ENCODE results near the gene PPFIBP2.
"Not testable (repeated sequence)": the region's sequence is repeated elsewhere in the genome, so short reads cannot be mapped to it uniquely, and the experiment has no call there.

Gene PPFIBP2

GRCh38 chr11:7500251-7500650, 13.5 kb upstream of the PPFIBP2 start:
- no peak for FAIRE-seq

- FAIRE-seq = no peak
These were observed 12.5 kb upstream of the PPFIBP2 start for GRCh38 chr11:7501251-7501650.

- no peak for FAIRE-seq
These were observed 11.9 kb upstream of the PPFIBP2 start for GRCh38 chr11:7501894-7502293.

GRCh38 chr11:7506243-7506642, 7.6 kb upstream of the PPFIBP2 start:
- no peak for FAIRE-seq

GRCh38 chr11:7508087-7508486, 5.7 kb upstream of the PPFIBP2 start:
- no peak for FAIRE-seq

GRCh38 chr11:7509966-7510365, 3.8 kb upstream of the PPFIBP2 start:
- no peak for FAIRE-seq

- FAIRE-seq = no peak
These were observed 2.4 kb upstream of the PPFIBP2 start for GRCh38 chr11:7511401-7511800.

- FAIRE-seq = no peak
These were observed 1.1 kb upstream of the PPFIBP2 start for GRCh38 chr11:7512525-7513233.

GRCh38 chr11:7514099-7514591, 346 bp downstream of the PPFIBP2 start:
- FAIRE-seq = no peak

GRCh38 chr11:7515447-7515886, 1.7 kb downstream of the PPFIBP2 start:
- FAIRE-seq = no peak

GRCh38 chr11:7516475-7516874, 2.7 kb downstream of the PPFIBP2 start:
- FAIRE-seq = no peak

GRCh38 chr11:7517743-7518142, 3.9 kb downstream of the PPFIBP2 start:
- FAIRE-seq = not testable (repeated sequence)

- no peak for FAIRE-seq
These were observed 5.2 kb downstream of the PPFIBP2 start for GRCh38 chr11:7518811-7519562.

- FAIRE-seq = no peak
These were observed 6.5 kb downstream of the PPFIBP2 start for GRCh38 chr11:7520011-7520942.

- FAIRE-seq = no peak
These were observed 7.2 kb downstream of the PPFIBP2 start for GRCh38 chr11:7520981-7521487.

GRCh38 chr11:7522121-7522520, 8.3 kb downstream of the PPFIBP2 start:
- FAIRE-seq = no peak

GRCh38 chr11:7522546-7522945, 8.7 kb downstream of the PPFIBP2 start:
- FAIRE-seq = no peak

GRCh38 chr11:7523416-7524210, 9.8 kb downstream of the PPFIBP2 start:
- no peak for FAIRE-seq

GRCh38 chr11:7524462-7525235, 10.8 kb downstream of the PPFIBP2 start:
- FAIRE-seq = no peak

- FAIRE-seq = no peak
These were observed 11.6 kb downstream of the PPFIBP2 start for GRCh38 chr11:7525424-7525823.

GRCh38 chr11:7527029-7527428, 13.2 kb downstream of the PPFIBP2 start:
- no peak for FAIRE-seq
